Epithelial cell of proximal tubule (primary cell): Measurements from ENCODE around the gene EMD. TPM values are rescaled to one million over a fixed set of nuclear protein-coding genes. Genes with fewer than 3 reads are reported as not detected.
A peak's percentile ranks its signal among the peaks of the same experiment; 100 is the strongest.

ENCODE experiments used
- DNase-seq: peaks from one replicate; pipeline ENCODE4 v3.0.0-alpha.2; 2011; ENCODE audit warnings: low read depth
- H3K4me3 ChIP-seq: 2 replicates; pipeline ENCODE4 v1.5.1; 2011; ENCODE audit warnings: low read depth, mild to moderate bottlenecking, low read length
- total RNA-seq: library from RNA; depleted of rRNA; stranded (reverse); fragments of >200 nt; gene quantifications from 2 replicates; pipeline ENCODE4 v1.2.3, GENCODE V29; 2015
- TF ChIP-seq, protein P1 (sequence below): conservative IDR thresholded peaks from 2 replicates; pipeline ENCODE4 v1.5.1; 2012; ENCODE audit warnings: low read depth, mild to moderate bottlenecking, low read length

Gene EMD
- total RNA-seq, 1 donor from 2014 or later, result 50.7 TPM

DNA sequence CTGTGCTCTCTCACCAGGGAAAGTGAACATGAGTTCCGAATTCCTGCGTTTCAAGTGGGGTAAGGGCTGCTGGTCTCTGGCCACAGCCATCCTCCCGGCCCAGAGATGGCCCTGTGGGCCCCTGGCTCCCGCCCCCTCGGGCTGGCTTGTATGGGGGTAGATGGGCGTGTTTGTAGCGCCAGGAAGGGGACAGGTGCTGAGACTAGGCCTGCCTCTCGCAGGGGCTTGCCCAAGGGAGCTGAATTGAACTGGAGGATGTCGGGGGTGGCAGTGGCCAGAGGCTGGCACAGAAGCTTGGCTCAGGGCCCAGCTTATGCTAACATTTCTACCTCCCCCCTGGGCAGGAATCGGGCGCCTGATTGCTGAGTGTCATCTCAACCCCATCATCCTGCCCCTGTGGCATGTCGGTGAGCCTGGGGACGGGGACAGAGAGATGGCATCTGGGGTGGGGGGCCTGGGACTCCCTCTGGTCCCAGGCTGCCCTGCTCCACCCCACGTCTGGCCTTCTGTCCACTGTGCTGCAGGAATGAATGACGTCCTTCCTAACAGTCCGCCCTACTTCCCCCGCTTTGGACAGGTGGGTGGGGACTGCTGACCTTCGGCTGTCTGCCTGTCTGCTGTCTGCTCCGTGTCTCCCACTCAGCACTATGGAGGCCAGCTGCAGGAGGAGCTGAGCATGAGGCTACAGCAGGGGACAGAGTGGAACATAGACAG, 40.8 kb downstream of the EMD start:
- TF ChIP-seq, protein P1, sequence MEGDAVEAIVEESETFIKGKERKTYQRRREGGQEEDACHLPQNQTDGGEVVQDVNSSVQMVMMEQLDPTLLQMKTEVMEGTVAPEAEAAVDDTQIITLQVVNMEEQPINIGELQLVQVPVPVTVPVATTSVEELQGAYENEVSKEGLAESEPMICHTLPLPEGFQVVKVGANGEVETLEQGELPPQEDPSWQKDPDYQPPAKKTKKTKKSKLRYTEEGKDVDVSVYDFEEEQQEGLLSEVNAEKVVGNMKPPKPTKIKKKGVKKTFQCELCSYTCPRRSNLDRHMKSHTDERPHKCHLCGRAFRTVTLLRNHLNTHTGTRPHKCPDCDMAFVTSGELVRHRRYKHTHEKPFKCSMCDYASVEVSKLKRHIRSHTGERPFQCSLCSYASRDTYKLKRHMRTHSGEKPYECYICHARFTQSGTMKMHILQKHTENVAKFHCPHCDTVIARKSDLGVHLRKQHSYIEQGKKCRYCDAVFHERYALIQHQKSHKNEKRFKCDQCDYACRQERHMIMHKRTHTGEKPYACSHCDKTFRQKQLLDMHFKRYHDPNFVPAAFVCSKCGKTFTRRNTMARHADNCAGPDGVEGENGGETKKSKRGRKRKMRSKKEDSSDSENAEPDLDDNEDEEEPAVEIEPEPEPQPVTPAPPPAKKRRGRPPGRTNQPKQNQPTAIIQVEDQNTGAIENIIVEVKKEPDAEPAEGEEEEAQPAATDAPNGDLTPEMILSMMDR, result no peak
- no peak for DNase-seq
- no peak overlapping the region for H3K4me3 ChIP-seq

GRCh38 chrX:154420402-154420756, 41.3 kb downstream of the EMD start:
- DNase-seq, result no peak
- TF ChIP-seq, protein P1, result no peak
- H3K4me3 ChIP-seq, result no peak overlapping the region

DNA sequence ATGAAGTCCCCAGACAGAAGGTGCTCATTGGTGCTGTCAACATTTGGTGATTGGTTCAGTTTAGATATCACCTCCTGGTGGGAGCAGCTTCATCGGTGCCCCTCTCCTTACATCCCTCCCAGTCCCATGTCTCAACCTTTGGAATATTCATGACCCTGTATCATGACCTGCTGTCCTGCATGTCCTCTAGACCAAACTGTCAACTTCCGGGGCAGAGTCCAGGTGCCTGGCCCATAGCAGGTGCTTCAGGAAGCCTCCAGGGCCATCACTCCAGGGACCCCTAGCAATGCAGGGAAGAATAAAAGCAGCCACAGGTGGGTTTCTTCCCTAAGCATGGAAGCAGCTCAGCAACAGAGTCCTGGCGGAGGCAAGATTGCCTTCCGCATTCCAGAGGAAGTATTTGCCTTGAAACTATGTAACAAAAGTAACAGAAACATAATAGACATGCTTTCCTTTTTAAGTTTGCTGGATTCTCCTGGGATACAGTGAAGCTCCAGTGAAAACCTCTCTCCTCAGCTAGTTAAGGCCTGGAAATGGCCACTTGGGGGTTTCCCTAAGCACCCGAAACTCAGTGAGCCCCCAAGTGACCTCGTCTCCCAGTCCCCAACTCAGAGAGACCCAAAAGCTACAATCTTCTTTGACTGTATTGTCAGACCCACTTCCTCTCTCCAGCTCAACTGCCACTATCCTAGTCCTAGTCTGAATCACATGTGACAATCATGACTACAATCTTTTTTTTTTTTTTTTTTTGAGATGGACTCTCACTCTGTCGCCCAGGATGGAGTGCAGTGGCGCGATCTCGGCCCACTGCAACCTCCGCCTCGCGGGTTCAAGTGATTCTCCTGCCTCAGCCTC, 48.0 kb downstream of the EMD start:
- H3K4me3 ChIP-seq, result no peak overlapping the region
- TF ChIP-seq, protein P1, result no peak
- DNase-seq, result no peak

DNA sequence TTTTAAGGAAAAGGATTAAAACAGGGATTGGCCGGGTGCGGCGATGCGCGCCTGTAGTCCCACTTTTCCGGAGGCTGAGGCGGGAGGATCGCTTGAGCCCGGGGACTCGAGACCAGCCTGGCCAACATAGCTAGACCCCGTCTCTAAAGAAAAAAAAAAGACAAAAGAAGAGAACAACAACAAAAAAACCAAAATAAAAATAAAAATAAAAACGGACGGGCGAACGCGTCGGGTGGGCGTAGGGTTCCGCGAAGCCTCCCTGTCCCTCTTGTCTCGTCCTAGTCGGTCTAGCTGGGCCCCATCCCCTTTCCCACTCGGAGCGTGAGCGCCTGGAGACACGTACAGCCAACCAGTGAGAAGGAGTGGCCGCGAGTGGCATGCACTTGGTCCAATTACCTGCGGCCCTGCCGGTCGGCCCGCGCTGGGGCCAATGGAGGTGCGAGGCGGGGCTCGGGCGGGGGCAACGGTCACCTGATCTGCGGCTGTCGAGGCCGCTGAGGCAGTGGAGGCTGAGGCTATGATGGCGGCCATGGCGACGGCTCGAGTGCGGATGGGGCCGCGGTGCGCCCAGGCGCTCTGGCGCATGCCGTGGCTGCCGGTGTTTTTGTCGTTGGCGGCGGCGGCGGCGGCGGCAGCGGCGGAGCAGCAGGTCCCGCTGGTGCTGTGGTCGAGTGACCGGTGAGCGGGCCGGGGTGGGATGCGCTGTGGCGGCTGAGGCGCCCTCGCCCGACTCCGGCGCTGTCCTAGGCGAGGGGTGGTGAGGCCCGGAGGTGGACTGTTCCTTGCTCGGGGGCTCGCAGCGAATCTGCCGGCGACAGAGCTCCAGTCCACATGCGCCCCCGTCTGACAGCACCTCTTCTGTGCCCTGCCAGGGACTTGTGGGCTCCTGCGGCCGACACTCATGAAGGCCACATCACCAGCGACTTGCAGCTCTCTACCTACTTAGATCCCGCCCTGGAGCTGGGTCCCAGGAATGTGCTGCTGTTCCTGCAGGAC, 49.4 kb downstream of the EMD start, which contains the start of gene ATP6AP1:
Gene ATP6AP1, plus strand, starts transcription at position 502 of the 996 bp plus-strand sequence. Its CDS starts 16 bp downstream, at position 518.
- peak; percentile 15 for DNase-seq
- TF ChIP-seq, protein P1, result no peak
- H3K4me3 ChIP-seq, result peak within 1 kb of the TSS; percentile 71

GRCh38 chrX:154429711-154430110, 50.6 kb downstream of the EMD start:
- DNase-seq, result no peak
- TF ChIP-seq, protein P1, result no peak
- peak overlapping the region; percentile 71 for H3K4me3 ChIP-seq

DNA sequence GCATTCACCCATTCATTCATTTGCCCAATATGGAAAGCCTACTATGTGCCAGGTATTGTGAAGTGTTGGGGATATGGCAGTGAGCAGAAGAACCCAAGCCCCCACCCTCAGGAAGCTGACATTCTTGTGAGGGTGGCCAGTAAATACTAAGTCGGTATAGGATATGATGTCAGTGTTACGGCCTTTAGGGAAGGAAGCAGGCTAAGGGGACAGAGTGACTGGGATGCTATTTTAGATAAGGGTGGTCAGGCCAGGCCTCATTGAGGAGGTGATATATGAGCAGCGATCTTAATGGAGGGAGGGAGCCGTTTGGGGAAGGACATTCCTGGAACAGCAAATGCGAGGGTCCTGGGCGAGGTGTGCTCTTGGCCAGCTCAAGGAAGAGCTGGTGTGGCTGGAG, 51.4 kb downstream of the EMD start:
- DNase-seq, result no peak
- no peak overlapping the region for H3K4me3 ChIP-seq
- TF ChIP-seq, protein P1, result no peak
